ENCODE results near the gene SCLT1. TPM values are rescaled to one million over a fixed set of nuclear protein-coding genes. Genes with fewer than 3 reads are reported as not detected.

The SCLT1 gene
- total and polyA plus RNA-seq, 2 of the 8 experiments (the other 6 are each of a cell fraction or from before 2014, with no cell fraction given): 4.8 to 13.1 TPM

GRCh38 chr4:128859887-128860677, 233.3 kb downstream of the SCLT1 start (continued):
- no peak for TF ChIP-seq CHD7 (IDR thresholded peaks at IDR 0.05; ENCODE audit: insufficient replicate concordance, low read length)
- no peak for TF ChIP-seq CBX5 (IDR thresholded peaks at IDR 0.05; ENCODE audit: low read depth, low read length)
- TF ChIP-seq CEBPB (IDR thresholded peaks at IDR 0.05; ENCODE audit: low read depth, low read length): no peak
- TF ChIP-seq BACH1 (IDR thresholded peaks at IDR 0.05; ENCODE audit: low read length): no peak
- no peak for TF ChIP-seq BRCA1 (IDR thresholded peaks at IDR 0.05; ENCODE audit: low read depth, low read length)
- TF ChIP-seq TEAD4 (IDR thresholded peaks at IDR 0.05; ENCODE audit: low read depth, low read length): no peak

Measured in H1 (cell line).